A549 (cell line): Measurements from ENCODE around the gene SLC49A3. TPM values are rescaled to one million over a fixed set of nuclear protein-coding genes. Genes with fewer than 3 reads are reported as not detected.

Experiments used
- ATAC-seq, 2 experiments: fragments of 200-7000 bp in 1 of 2; fragments of >200 bp in 1 of 2; cut with Nextera tagmentation in 1 of 2; cut with Tn5 transposase in 1 of 2; 3 replicates each; pipeline versions ENCODE4 v1.8.0 to v1.9.1; 2018 to 2020; ENCODE audit warnings: mild to moderate bottlenecking in 1 of 2, moderate library complexity in 1 of 2
- CTCF ChIA-PET: fragments of 300-600 bp; sonication (Branson Sonifier 250); formaldehyde crosslinking; extraction: SDS; loops from one replicate; lab custom pipeline; 2021; ENCODE audit warnings: antibody characterized with exemption, inconsistent platforms; lab: Yijun Ruan, JAX
- POLR2A ChIA-PET: fragments of 350-600 bp; formaldehyde crosslinking; extraction: SDS; loops from one replicate; lab custom pipeline; 2021; ENCODE audit warnings: antibody characterized with exemption, inconsistent platforms; lab: Yijun Ruan, JAX
- DNase-seq, 2 experiments: peaks; one replicate each; pipeline versions ENCODE4 v3.0.0 to v3.0.0-alpha.2; 2011 to 2016; ENCODE audit warnings: low read depth in 1 of 2, low spot score in 1 of 2
- FAIRE-seq: peaks from 2 replicates; lab custom pipeline; 2011; peaks lifted over from hg19 to GRCh38; lab: Jason Lieb, UNC
- H3K27ac ChIP-seq, 2 experiments: fragments of >200 bp; sonication (Bioruptor Twin); formaldehyde crosslinking; 3 replicates each; pipeline ENCODE4 v1.5.1; 2016 to 2017
- H3K4me1 ChIP-seq: fragments of >200 bp; sonication (Bioruptor Twin); formaldehyde crosslinking; 3 replicates; pipeline ENCODE4 v1.6.1; 2016
- H3K4me2 ChIP-seq: fragments of >200 bp; sonication (Bioruptor Twin); formaldehyde crosslinking; 3 replicates; pipeline ENCODE4 v1.6.1; 2016
- H3K4me3 ChIP-seq: fragments of >200 bp; sonication (Bioruptor Twin); formaldehyde crosslinking; 3 replicates; pipeline ENCODE4 v1.5.1; 2016
- H3K9me3 ChIP-seq: fragments of >200 bp; sonication (Bioruptor Twin); formaldehyde crosslinking; 3 replicates; pipeline ENCODE4 v1.6.1; 2016
- ATOH8 ChIP-seq: fragments of 250-450 bp; sonication (Bioruptor Pico); IDR thresholded peaks from 2 replicates; pipeline ENCODE4 v1.5.0; 2020; ENCODE audit warnings: low read depth, mild to moderate bottlenecking, moderate library complexity
- BHLHE40 ChIP-seq: IDR thresholded peaks from 2 replicates; pipeline ENCODE4 v1.6.1; 2012; ENCODE audit warnings: low read depth, low read length, inconsistent platforms
- CHD2 ChIP-seq: fragments of 150-350 bp; IDR thresholded peaks from 2 replicates; pipeline ENCODE4 v1.6.1; 2014; ENCODE audit warnings: low read length; ENCODE audit not compliant: partially characterized antibody
- CHD4 ChIP-seq: fragments of 200-600 bp; sonication (generic); IDR thresholded peaks from 2 replicates; pipeline ENCODE4 v1.6.1; 2016; ENCODE audit warnings: antibody characterized with exemption, mild to moderate bottlenecking, borderline replicate concordance
- CTCF ChIP-seq: fragments of >200 bp; sonication (Bioruptor Twin); formaldehyde crosslinking; IDR thresholded peaks from 3 replicates; pipeline ENCODE4 v1.5.1; 2016
- HMGXB4 ChIP-seq: fragments of 250-450 bp; sonication (Bioruptor Pico); IDR thresholded peaks from 2 replicates; pipeline ENCODE4 v1.5.0; 2021; ENCODE audit warnings: mild to moderate bottlenecking, moderate library complexity, borderline replicate concordance
- HOXB5 ChIP-seq: fragments of 250-450 bp; sonication (Bioruptor Pico); IDR thresholded peaks from 2 replicates; pipeline ENCODE4 v1.5.0; 2020; ENCODE audit warnings: mild to moderate bottlenecking, moderate library complexity
- MAFK ChIP-seq: fragments of 450-650 bp; IDR thresholded peaks from 2 replicates; pipeline ENCODE4 v1.6.1; 2014; ENCODE audit not compliant: partially characterized antibody
- MAZ ChIP-seq: fragments of 150-350 bp; IDR thresholded peaks from 2 replicates; pipeline ENCODE4 v1.6.1; 2014; ENCODE audit warnings: antibody characterized with exemption, low read depth, low read length, borderline replicate concordance
- NR3C1 ChIP-seq: fragments of >200 bp; sonication (Bioruptor Twin); formaldehyde crosslinking; IDR thresholded peaks from 3 replicates; pipeline ENCODE4 v1.6.1; 2017
- PBX3 ChIP-seq: IDR thresholded peaks from 2 replicates; pipeline ENCODE4 v1.6.1; 2012
- RAD21 ChIP-seq, 2 experiments: fragments of >200 bp in 1 of 2; sonication (Bioruptor Twin) in 1 of 2; formaldehyde crosslinking in 1 of 2; IDR thresholded peaks in 1 of 2; conservative IDR thresholded peaks in 1 of 2; 2 replicates in 1 of 2; 3 replicates in 1 of 2; pipeline ENCODE4 v1.6.1; 2012 to 2018; ENCODE audit warnings: inconsistent platforms in 1 of 2
- SMC3 ChIP-seq: fragments of >200 bp; sonication (Bioruptor Twin); formaldehyde crosslinking; IDR thresholded peaks from 3 replicates; pipeline ENCODE4 v1.6.1; 2018; ENCODE audit warnings: inconsistent platforms
- SREBF2 ChIP-seq: fragments of 450-650 bp; IDR thresholded peaks from 2 replicates; pipeline ENCODE4 v1.6.1; 2014; ENCODE audit warnings: mild to moderate bottlenecking, moderate library complexity
- USF2 ChIP-seq: fragments of 450-650 bp; IDR thresholded peaks from 2 replicates; pipeline ENCODE4 v1.6.1; 2014; ENCODE audit warnings: antibody characterized with exemption
- ZNF302 ChIP-seq: fragments of 250-450 bp; sonication (Bioruptor Pico); IDR thresholded peaks from 2 replicates; pipeline ENCODE4 v1.9.0; 2021; ENCODE audit warnings: inconsistent platforms, mild to moderate bottlenecking, moderate library complexity
- WGBS: methylation state at CpG from one replicate; pipeline ENCODE4 v1.1.6; 2017; ENCODE audit errors: missing lambda C conversion rate; 5-methylcytosine and 5-hydroxymethylcytosine counted together
- polyA plus RNA-seq, 4 experiments: library from polyadenylated mRNA; depleted of rRNA in 3 of 4; stranded (reverse); fragments of >200 nt; fragmentation: RNase III in 1 of 4; extraction: RNeasy Plus Mini Kit Qiagen cat#74134 plus additional on column Dnase treatment in 1 of 4; gene quantifications; 2 replicates in 3 of 4; 3 replicates in 1 of 4; pipeline ENCODE4 v1.2.3, GENCODE V29; 2011 to 2017

Gene SLC49A3
- polyA plus RNA-seq, 2 of the 4 experiments (the other 2 are of a cell fraction): 0.05 to 0.12 TPM

GRCh38 chr4:685679-686412 lies 3.1 kb downstream of the SLC49A3 start:
- no peak for TF ChIP-seq PBX3
- no peak for TF ChIP-seq MAFK
- TF ChIP-seq ZNF302: no peak
- no peak for TF ChIP-seq CTCF
- no peak for TF ChIP-seq NR3C1
- no peak for TF ChIP-seq CHD2
- no peak for TF ChIP-seq SREBF2
- TF ChIP-seq CHD4: no peak
- TF ChIP-seq SMC3: no peak
- TF ChIP-seq ATOH8 (CRISPR knock-in tag): no peak
- TF ChIP-seq BHLHE40: no peak
- no peak for TF ChIP-seq HOXB5
- no peak for TF ChIP-seq RAD21 (conservative IDR thresholded peaks at IDR 0.05 in 1 of 2, IDR thresholded peaks at IDR 0.05 in 1 of 2)
- TF ChIP-seq USF2: no peak
- H3K4me2 ChIP-seq: no peak overlapping the region
- ChIA-PET POLR2A (no interaction called here), CTCF (interaction anchor here (0.6 kb wide), 1 partner anchor 10 kb away, joined by 4 read pairs; no protein-coding TSS in a partner anchor)
- peaks cover 28% of the 10 kb centered on the region for H3K4me1 ChIP-seq
- FAIRE-seq (no peak), ATAC-seq (no peak), DNase-seq (no peak)
- WGBS: 96% methylated on average over 13 of the region's 37 CpGs
- H3K9me3 ChIP-seq: no peaks in the 10 kb centered on the region
- no peak overlapping the region for H3K4me3 ChIP-seq
- peak overlapping the region in 1 of 2 experiments; percentile 98; a peak in 3 of 6 replicates for H3K27ac ChIP-seq

- Histone ChIP-seq H3K9me3 (no peaks in the 10 kb centered on the region), H3K4me1 (peaks cover 31% of the 10 kb centered on the region), H3K4me2 (no peak overlapping the region), H3K27ac (no peak overlapping the region), H3K4me3 (no peak overlapping the region)
- ATAC-seq (no peak), FAIRE-seq (no peak), DNase-seq (no peak)
- ChIA-PET CTCF (interaction anchor here (0.7 to 1.4 kb wide), 8 partner anchors 7 to 83 kb away, joined by 3 to 8 read pairs (median 4); partner anchors contain the start of genes ATP5ME and MYL5), POLR2A (no interaction called here)
- WGBS: 71% methylated on average over 9 of the region's 21 CpGs
- TF ChIP-seq CHD2 (no peak), HMGXB4 (no peak), MAZ (no peak)
These were observed 4.2 kb downstream of the SLC49A3 start for GRCh38 chr4:684623-685327.
